Posterior vena cava (tissue), 2 donors: ENCODE data around the gene KRT75. TPM values are rescaled to one million over a fixed set of nuclear protein-coding genes. Genes with fewer than 3 reads are reported as not detected.
"Not testable (repeated sequence)": the region's sequence is repeated elsewhere in the genome, so short reads cannot be mapped to it uniquely, and the experiment has no call there.

Experiments used
- DNase-seq: peaks from one replicate; pipeline ENCODE4 v3.0.0-alpha.2; 2020; ENCODE audit warnings: low spot score
- intact Hi-C, 2 donors: fragments of 100-400 bp; cut with DNase I; formaldehyde crosslinking; loops; one replicate each; pipeline versions ENCODE4 v1.14.1 to v1.14.2; 2022 to 2023
- total RNA-seq, 2 donors: library from RNA; stranded (reverse); fragmentation: NEBNext Ultra II Directional; extraction: Animal tissue kit (Norgen Biotek cat#: 25700); gene quantifications; one replicate each; pipeline ENCODE4 v1.2.1, GENCODE V29; 2021
- donor health status: DM: yes; HTN: yes; CAD: no.
- donor health status: DM: yes; HTN: yes; CAD: no.

Gene KRT75
- total RNA-seq, 2 donors from 2014 or later = not detected

- DNase-seq = no peak
- intact Hi-C loops = no loop called here
Observed at GRCh38 chr12:52423035-52423434, 11.1 kb downstream of the KRT75 start.

- intact Hi-C loops = no loop called here
- DNase-seq = no peak
Observed at GRCh38 chr12:52419656-52420055, 14.5 kb downstream of the KRT75 start.

GRCh38 chr12:52418576-52419110 lies 15.5 kb downstream of the KRT75 start:
- intact Hi-C loops = no loop called here
- DNase-seq = no peak

- DNase-seq = no peak
- intact Hi-C loops = no loop called here
Observed at GRCh38 chr12:52417740-52418139, 16.4 kb downstream of the KRT75 start.

GRCh38 chr12:52416795-52417194 lies 17.4 kb downstream of the KRT75 start:
- no peak for DNase-seq
- intact Hi-C loops = no loop called here

- intact Hi-C loops = no loop called here
- no peak for DNase-seq
Observed at GRCh38 chr12:52415870-52416750, 18.1 kb downstream of the KRT75 start.

GRCh38 chr12:52414936-52415335 lies 19.2 kb downstream of the KRT75 start:
- DNase-seq = no peak
- intact Hi-C loops = no loop called here

- intact Hi-C loops = no loop called here
- no peak for DNase-seq
Observed at GRCh38 chr12:52413782-52414345, 20.3 kb downstream of the KRT75 start.

- DNase-seq = no peak
- intact Hi-C loops = no loop called here
Observed at GRCh38 chr12:52413202-52413601, 21.0 kb downstream of the KRT75 start.

GRCh38 chr12:52411815-52412214 lies 22.4 kb downstream of the KRT75 start:
- intact Hi-C loops = no loop called here
- no peak for DNase-seq

- DNase-seq, intact Hi-C loops: not testable (repeated sequence)
Observed at GRCh38 chr12:52410589-52411248, 23.5 kb downstream of the KRT75 start.

- intact Hi-C loops = no loop called here
- peak; percentile 46 for DNase-seq
Observed at GRCh38 chr12:52407918-52408317, 26.3 kb downstream of the KRT75 start.

- DNase-seq = no peak
- intact Hi-C loops = no loop called here
Observed at GRCh38 chr12:52405922-52406385, 28.2 kb downstream of the KRT75 start, which contains the start of gene KRT82. KRT82 (minus strand) TSS chr12:52406335; CDS start chr12:52406277, 58 bp downstream.

- intact Hi-C loops = no loop called here
- no peak for DNase-seq
Observed at GRCh38 chr12:52404951-52405350, 29.2 kb downstream of the KRT75 start.

- intact Hi-C loops = no loop called here
- no peak for DNase-seq
Observed at GRCh38 chr12:52403561-52403960, 30.6 kb downstream of the KRT75 start.

- intact Hi-C loops = no loop called here
Observed at GRCh38 chr12:52402873-52403540, 31.2 kb downstream of the KRT75 start.

GRCh38 chr12:52402377-52402776 lies 31.8 kb downstream of the KRT75 start:
- intact Hi-C loops = no loop called here
- DNase-seq = no peak

More at GRCh38 chr12:52402873-52403540, 31.2 kb downstream of the KRT75 start:
- no peak for DNase-seq

- DNase-seq = no peak
- intact Hi-C loops = no loop called here
Observed at GRCh38 chr12:52401926-52402325, 32.2 kb downstream of the KRT75 start.

GRCh38 chr12:52401526-52401925 lies 32.6 kb downstream of the KRT75 start:
- DNase-seq = no peak
- intact Hi-C loops = no loop called here
